ENCODE data around the gene CPLX3. TPM values are rescaled to one million over a fixed set of nuclear protein-coding genes. Genes with fewer than 3 reads are reported as not detected.

CPLX3 gene
- total RNA-seq, 1 experiment from 2014 or later: not detected

Other genes with a start within 250 kb of the CPLX3 start
- 18.6 and 32.8 TPM in 2 replicates for gene CLK3, start 210.8 kb upstream of the CPLX3 start, total RNA-seq (2014; rRNA removed; shearing (Covaris generic))
- gene EDC3, start 130.6 kb upstream of the CPLX3 start, total RNA-seq (2014; rRNA removed; shearing (Covaris generic)): 27.7 and 28.2 TPM in 2 replicates
- gene CYP1A1, start 101.1 kb upstream of the CPLX3 start, total RNA-seq (2014; rRNA removed; shearing (Covaris generic)): not detected in 2 replicates
- gene CYP1A2, start 77.8 kb upstream of the CPLX3 start, total RNA-seq (2014; rRNA removed; shearing (Covaris generic)): not detected in 2 replicates
- 27.8 and 31.3 TPM in 2 replicates for gene CSK, start 44.5 kb upstream of the CPLX3 start, total RNA-seq (2014; rRNA removed; shearing (Covaris generic))
- not detected in 2 replicates for gene LMAN1L, start 13.8 kb upstream of the CPLX3 start, total RNA-seq (2014; rRNA removed; shearing (Covaris generic))
- gene ULK3, start 16.5 kb downstream of the CPLX3 start, total RNA-seq (2014; rRNA removed; shearing (Covaris generic)): 32.1 and 40.9 TPM in 2 replicates
- 7.6 and 13.2 TPM in 2 replicates for gene SCAMP2, start 46.7 kb downstream of the CPLX3 start, total RNA-seq (2014; rRNA removed; shearing (Covaris generic))
- 81.8 and 85.8 TPM in 2 replicates for gene MPI, start 63.4 kb downstream of the CPLX3 start, total RNA-seq (2014; rRNA removed; shearing (Covaris generic))
- gene FAM219B, start 80.2 kb downstream of the CPLX3 start, total RNA-seq (2014; rRNA removed; shearing (Covaris generic)): 53.5 and 58.8 TPM in 2 replicates
- 290 and 313 TPM in 2 replicates for gene COX5A, start 111.4 kb downstream of the CPLX3 start, total RNA-seq (2014; rRNA removed; shearing (Covaris generic))
- 28.8 and 31.8 TPM in 2 replicates for gene RPP25, start 130.1 kb downstream of the CPLX3 start, total RNA-seq (2014; rRNA removed; shearing (Covaris generic))
- 7.7 and 15.0 TPM in 2 replicates for gene SCAMP5, start 168.9 kb downstream of the CPLX3 start, total RNA-seq (2014; rRNA removed; shearing (Covaris generic))
- gene PPCDC, start 197.0 kb downstream of the CPLX3 start, total RNA-seq (2014; rRNA removed; shearing (Covaris generic)): 17.1 and 26.2 TPM in 2 replicates

All from G401 (cell line).